GM19023 (cell line): ENCODE data around the gene ITPA.
A peak's percentile ranks its signal among the peaks of the same experiment; 100 is the strongest.
"Not testable (repeated sequence)": the region's sequence is repeated elsewhere in the genome, so short reads cannot be mapped to it uniquely, and the experiment has no call there.

ENCODE experiments used
- ATAC-seq: cut with Tn5 transposase; IDR thresholded peaks from one replicate; pipeline ENCODE4 v1.9.1; 2021; ENCODE audit warnings: mild to moderate bottlenecking, moderate library complexity; ENCODE audit not compliant: unreplicated experiment

ITPA gene

GRCh38 chr20:3172933-3173609 is 36.2 kb upstream of the ITPA start, which contains the start of gene LZTS3:
Gene LZTS3 (minus strand): TSS chr20:3173549. CDS start chr20:3167163, 6,386 bp downstream.
- ATAC-seq = peak; percentile 67

DNA sequence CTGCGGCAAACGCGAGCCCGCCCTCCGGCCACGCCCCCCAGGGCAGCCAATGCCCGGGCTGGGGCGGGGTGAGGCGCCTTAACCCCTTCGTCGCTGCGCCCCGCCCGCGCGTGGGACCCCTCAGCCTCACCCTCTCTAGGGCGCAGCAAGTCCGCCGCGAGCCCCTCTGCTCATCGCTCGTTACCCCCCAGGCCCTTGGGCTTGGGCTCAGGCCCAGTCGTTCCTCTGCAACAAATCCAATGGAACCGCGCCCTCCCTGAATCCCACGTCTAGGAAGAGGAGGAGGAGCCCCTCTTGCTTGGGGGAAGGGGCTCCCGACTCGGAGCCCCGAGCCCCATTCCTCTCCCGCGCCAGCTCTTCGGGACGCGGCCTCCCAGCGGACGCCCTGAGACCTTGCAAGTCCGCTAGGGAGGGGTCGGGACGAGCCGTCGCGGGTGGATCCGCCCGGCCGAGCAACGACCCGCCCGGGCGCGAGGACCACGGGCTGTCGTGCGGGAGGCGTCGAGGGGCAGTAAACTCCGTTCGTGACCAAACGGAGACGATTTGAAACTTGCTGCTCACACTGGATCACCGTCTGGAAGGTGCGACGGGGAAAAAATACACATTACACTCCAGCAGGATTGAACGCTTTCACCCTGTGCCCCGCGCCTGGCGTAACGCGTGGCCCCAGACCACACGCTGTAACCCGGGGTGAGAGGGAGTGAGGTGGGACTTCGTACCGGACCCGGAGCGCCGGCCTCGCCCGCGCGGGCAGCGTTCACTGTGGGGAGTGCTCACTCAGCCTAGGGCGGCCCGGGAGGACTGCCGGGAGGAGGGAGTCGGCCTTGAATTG is 35.5 kb upstream of the ITPA start:
- ATAC-seq = peak; percentile 90

GRCh38 chr20:3174442-3175261 is 34.6 kb upstream of the ITPA start:
- no peak for ATAC-seq

DNA sequence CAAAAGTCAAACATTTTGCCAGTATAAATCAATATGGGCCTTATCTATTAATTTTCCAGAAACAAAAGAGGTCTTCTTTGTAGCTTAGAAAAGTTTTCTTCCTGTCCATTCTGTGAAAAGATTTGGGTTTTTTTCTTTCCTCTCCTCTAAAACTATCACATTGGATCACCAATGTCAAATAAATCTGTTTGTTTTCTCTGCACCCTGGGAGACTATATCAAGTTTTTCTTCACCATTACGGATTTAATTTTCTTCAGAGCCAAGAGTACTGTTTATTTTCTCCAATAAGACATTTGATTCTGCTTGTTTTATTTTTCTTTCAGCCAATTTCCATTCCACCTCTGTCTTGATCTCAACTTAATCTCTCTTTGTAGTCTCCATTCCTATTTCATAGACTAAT is 34.0 kb upstream of the ITPA start:
- no peak for ATAC-seq

DNA sequence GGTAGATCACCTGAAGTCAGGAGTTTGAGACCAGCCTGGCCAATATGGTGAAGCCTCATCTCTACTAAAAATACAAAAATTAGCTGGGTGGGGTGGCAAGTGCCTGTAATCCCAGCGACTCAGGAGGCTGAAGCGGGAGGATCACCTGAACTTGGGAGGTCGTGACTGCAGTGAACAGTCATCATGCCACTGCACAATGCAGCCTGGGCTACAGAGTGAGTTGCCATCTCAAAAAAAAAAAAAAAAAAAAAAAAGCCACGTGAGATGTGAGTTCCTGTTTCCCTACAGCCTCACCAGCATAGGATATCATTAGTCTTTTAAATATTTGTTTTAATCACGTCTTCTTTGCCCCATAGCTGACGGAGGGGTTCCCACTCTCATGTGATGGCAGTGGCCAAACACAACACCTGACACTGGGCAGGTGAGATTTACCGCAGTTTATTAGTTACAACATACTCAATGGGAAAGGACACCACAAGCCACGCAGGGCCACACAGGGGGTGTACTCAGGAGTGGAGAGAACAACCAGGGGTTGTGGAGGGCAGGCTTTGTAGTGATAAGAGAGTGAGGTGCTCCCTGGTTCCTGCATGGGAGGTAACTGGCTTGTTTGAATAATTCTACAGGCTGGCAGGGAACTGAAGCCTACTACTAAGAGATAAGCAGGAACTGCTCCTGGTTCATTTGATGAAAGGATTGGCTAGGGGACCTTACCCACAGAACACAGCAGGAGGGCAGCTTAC is 31.4 kb upstream of the ITPA start:
- no peak for ATAC-seq

DNA sequence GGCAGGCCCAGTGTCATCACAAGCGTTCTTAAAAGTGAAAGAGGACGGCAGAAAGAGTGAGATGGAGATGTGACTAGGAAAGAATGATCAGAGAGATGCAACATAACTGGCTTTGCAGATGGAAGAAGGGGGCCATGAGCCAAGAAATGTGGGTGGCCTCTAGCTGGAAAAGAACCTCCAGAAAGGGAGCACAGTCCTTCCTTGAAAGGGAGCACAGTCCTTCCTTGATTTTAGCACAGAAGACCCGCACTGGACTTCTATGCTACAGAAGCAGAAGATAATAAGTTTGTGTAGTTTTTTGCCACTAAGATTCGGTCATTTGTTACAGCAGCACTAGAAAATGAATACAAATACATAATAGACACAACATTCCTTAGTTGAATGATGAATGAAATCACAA is 29.0 kb upstream of the ITPA start:
- ATAC-seq = no peak

DNA sequence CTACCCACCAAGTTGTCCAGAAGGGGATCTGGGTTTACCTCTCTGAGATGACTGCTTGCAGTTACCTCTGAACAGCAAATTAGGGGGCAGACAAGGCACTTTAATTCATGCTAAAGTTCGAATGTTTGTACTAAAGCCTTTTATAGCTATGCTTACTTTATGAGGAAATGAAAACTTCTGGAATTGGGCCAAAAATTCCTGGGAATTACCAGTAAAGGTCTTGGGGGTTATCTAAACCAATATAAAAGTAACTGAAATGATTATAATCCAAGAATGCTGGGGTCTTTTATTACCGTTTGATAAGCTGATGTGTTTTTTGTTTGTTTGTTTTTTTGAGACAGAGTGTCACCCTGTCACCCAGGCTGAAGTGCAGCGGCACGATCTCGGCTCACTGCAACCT is 28.0 kb upstream of the ITPA start:
- ATAC-seq = no peak

- not testable (repeated sequence) for ATAC-seq
Measured at GRCh38 chr20:3182429-3182828, 26.9 kb upstream of the ITPA start.

GRCh38 chr20:3183896-3184612 is 25.2 kb upstream of the ITPA start:
- no peak for ATAC-seq

- not testable (repeated sequence) for ATAC-seq
Measured at GRCh38 chr20:3187861-3188260, 21.4 kb upstream of the ITPA start.

DNA sequence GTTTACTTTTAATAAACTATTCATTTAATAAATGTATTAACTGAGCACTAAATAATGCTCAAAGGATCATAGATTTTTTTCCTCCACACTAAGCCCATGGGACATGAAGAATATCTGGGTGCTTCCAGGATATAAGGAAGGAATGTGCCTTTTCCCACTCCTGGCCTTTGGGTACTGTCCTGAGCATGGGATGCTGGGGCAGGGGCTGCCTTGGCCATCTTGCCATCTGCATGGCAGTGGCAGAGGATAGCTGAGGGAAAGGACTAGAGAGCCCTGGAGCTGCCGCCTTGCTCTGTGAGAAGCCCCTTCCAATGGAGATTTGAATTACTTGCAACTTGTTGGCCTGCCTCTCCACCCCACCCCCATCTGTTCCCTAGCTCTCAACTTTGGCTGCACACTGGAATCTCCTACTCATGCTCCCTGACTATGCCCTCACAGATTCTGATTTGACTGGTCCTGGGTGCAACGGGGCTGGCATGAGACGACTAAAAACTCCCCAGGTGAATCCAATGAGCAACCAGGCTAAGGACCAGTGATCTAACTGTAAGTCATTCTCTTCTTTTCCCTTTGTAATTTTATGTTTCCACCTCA is 20.4 kb upstream of the ITPA start:
- ATAC-seq = no peak

DNA sequence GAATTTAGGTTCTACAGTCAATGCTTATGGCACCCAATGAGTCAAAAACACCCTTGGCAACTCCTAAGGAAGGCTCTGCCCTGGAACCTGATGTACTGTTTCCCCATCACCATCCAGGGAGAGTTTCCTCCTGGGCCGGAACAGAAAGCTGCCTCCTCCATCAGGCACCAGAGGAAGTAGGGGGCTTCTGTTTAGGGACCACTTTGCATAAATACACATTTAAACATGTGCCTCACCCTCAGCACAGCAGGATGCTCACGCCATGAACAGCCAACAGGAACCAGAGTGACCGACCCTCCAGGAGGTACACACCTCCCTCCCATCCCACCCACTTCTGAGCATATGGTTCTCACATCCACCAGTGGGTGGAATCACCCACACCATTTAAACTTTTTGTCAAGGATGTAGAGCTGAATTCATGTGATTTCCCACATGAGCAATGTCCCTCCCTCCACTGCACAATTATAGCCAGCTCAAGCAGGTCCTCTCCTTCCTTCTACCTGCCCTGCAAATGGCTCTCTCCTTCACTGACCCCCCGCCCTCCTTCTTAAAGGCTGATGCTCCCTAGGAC is 19.7 kb upstream of the ITPA start:
- ATAC-seq = no peak

DNA sequence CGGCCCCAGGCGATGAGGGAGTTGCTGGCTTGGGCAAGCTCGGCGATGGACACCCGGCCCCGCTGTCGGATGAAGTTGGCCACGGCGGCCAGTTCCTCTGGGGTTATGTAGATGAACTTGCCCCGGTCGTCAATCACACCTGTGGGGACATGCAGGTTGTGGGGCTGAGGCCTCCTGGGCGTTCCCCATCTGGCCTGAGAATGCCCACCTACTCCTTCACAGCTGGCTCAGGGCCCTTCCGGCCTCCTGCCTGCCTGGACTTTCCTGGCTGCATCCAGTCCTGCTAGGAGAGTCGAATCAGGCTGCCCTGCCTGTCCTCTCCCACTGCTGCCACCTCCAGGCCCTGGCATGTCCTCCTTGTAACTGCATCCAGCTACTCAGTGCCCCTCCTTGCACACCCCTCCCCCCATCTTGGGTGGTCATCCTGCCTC is 18.6 kb upstream of the ITPA start:
- no peak for ATAC-seq

GRCh38 chr20:3192226-3193015 is 16.9 kb upstream of the ITPA start:
- ATAC-seq = no peak

- no peak for ATAC-seq
Measured at GRCh38 chr20:3193806-3194616, 15.3 kb upstream of the ITPA start.

GRCh38 chr20:3194617-3195280 is 14.5 kb upstream of the ITPA start:
- ATAC-seq = no peak

DNA sequence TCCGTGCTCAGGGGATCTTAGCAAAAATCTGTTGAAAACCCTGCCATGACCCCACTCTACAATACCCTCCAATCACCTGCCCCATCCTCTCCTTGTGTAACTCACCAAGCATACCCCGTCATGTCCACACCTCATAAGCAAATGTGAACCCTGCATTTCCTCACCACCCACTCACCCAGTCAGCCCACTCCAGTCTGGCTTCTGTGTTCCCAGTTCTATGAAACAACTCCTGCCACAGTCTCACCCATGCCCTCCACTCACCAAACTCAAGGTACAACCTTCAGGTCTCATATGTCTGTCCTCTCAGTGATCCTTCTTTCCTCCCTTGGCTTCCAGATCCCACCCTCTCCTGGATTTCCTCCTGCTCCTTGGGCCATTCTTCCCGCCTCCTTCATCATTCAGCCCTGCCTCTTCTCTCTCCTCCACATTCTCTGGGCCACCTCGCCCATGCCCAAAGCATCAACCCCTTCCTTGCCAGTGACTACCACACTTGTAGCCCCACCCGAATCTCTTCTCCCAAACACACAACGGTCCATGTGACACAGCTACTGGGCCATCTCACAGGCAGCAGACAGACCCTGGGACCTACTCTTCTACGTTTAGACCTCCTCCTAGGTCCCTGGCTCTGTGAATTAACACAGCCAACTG is 13.6 kb upstream of the ITPA start:
- no peak for ATAC-seq
